Hypothalamus (tissue), 51 donors: ENCODE data around the gene UCHL1.

Source experiments
- DNase-seq, 51 donors: peaks; one replicate each; lab custom pipeline; 2025; lab: John Stamatoyannopoulos, UW

Gene UCHL1

GRCh38 chr4:41256740-41257256 lies at the start of gene UCHL1:
Gene UCHL1, plus strand, starts transcription at chr4:41256928. Its CDS starts 49 bp downstream, at chr4:41256977.
- peak in 49 of 51 donors; percentile 5 to 89 (median 65) for DNase-seq

GRCh38 chr4:41207291-41207831 lies 49.4 kb upstream of the UCHL1 start:
- DNase-seq = no peak

GRCh38 chr4:41209187-41209586 lies 47.5 kb upstream of the UCHL1 start:
- peak in 4 of 51 donors; percentile 8 to 23 (median 15) for DNase-seq

- DNase-seq = no peak
Observed at GRCh38 chr4:41209901-41210300, 46.8 kb upstream of the UCHL1 start.

GRCh38 chr4:41211951-41212615 lies 44.6 kb upstream of the UCHL1 start:
- DNase-seq = no peak

- peak in 24 of 51 donors; percentile 5 to 66 (median 30) for DNase-seq
Observed at GRCh38 chr4:41212616-41213203, 44.0 kb upstream of the UCHL1 start.

GRCh38 chr4:41213625-41214135 lies 43.0 kb upstream of the UCHL1 start:
- DNase-seq = peak in 14 of 51 donors; percentile 12 to 67 (median 42)

- DNase-seq = peak; percentile 36 to 96 (median 90)
Observed at GRCh38 chr4:41214136-41214824, 42.4 kb upstream of the UCHL1 start, which contains the start of gene APBB2. Gene APBB2, minus strand, starts transcription at chr4:41214542. Its CDS starts 181,288 bp downstream, at chr4:41033254.

- no peak for DNase-seq
Observed at GRCh38 chr4:41214825-41215146, 41.9 kb upstream of the UCHL1 start.

GRCh38 chr4:41215155-41215554 lies 41.6 kb upstream of the UCHL1 start:
- DNase-seq = no peak

GRCh38 chr4:41215969-41216293 lies 40.8 kb upstream of the UCHL1 start:
- peak in 1 of 51 donors; percentile 27 for DNase-seq

GRCh38 chr4:41216294-41217019 lies 40.3 kb upstream of the UCHL1 start:
- peak in 44 of 51 donors; percentile 7 to 84 (median 37) for DNase-seq

- no peak for DNase-seq
Observed at GRCh38 chr4:41217020-41217333, 39.8 kb upstream of the UCHL1 start.

GRCh38 chr4:41217374-41217773 lies 39.4 kb upstream of the UCHL1 start:
- no peak for DNase-seq

GRCh38 chr4:41218703-41219102 lies 38.0 kb upstream of the UCHL1 start:
- DNase-seq = no peak

- no peak for DNase-seq
Observed at GRCh38 chr4:41219421-41219950, 37.2 kb upstream of the UCHL1 start.

GRCh38 chr4:41221850-41222645 lies 34.7 kb upstream of the UCHL1 start:
- no peak for DNase-seq

GRCh38 chr4:41227902-41228301 lies 28.8 kb upstream of the UCHL1 start:
- no peak for DNase-seq

- no peak for DNase-seq
Observed at GRCh38 chr4:41232406-41232805, 24.3 kb upstream of the UCHL1 start.

- DNase-seq = no peak
Observed at GRCh38 chr4:41232856-41233255, 23.9 kb upstream of the UCHL1 start.
